Karpas-422 (cell line): ENCODE results near the gene HSPA4. TPM values are rescaled to one million over a fixed set of nuclear protein-coding genes. Genes with fewer than 3 reads are reported as not detected.
A peak's percentile ranks its signal among the peaks of the same experiment; 100 is the strongest.
"Not testable (repeated sequence)": the region's sequence is repeated elsewhere in the genome, so short reads cannot be mapped to it uniquely, and the experiment has no call there.

Source experiments
- DNase-seq: peaks from one replicate; pipeline ENCODE4 v3.0.0-alpha.2; 2015
- H2AFZ ChIP-seq: fragments of 200-600 bp; sonication (generic); 2 replicates; pipeline ENCODE4 v1.6.1; 2014; ENCODE audit warnings: antibody characterized with exemption, low read length, mixed read lengths
- H3K27ac ChIP-seq: fragments of 200-600 bp; sonication (generic); 2 replicates; pipeline ENCODE4 v1.5.1; 2014; ENCODE audit warnings: mild to moderate bottlenecking, low read length, moderate library complexity
- H3K27me3 ChIP-seq: fragments of 200-600 bp; sonication (generic); 2 replicates; pipeline ENCODE4 v1.6.1; 2014; ENCODE audit warnings: low read length, mixed read lengths
- H3K36me3 ChIP-seq: fragments of 200-600 bp; sonication (generic); 2 replicates; pipeline ENCODE4 v1.6.1; 2014; ENCODE audit warnings: low read length, mixed read lengths; ENCODE audit not compliant: insufficient read depth
- H3K4me1 ChIP-seq: fragments of 200-600 bp; sonication (generic); 2 replicates; pipeline ENCODE4 v1.6.1; 2014; ENCODE audit warnings: mild to moderate bottlenecking, low read length, mixed read lengths
- H3K4me2 ChIP-seq: fragments of 200-600 bp; sonication (generic); 2 replicates; pipeline ENCODE4 v1.6.1; 2014; ENCODE audit warnings: low read length, low read depth, mild to moderate bottlenecking; ENCODE audit not compliant: poor library complexity, severe bottlenecking
- H3K4me3 ChIP-seq: fragments of 200-600 bp; sonication (generic); 2 replicates; pipeline ENCODE4 v1.5.1; 2014; ENCODE audit warnings: mild to moderate bottlenecking, antibody characterized with exemption, low read length, mixed read lengths
- H3K79me2 ChIP-seq: fragments of 200-600 bp; sonication (generic); 2 replicates; pipeline ENCODE4 v1.6.1; 2014; ENCODE audit warnings: mild to moderate bottlenecking, low read length, mixed read lengths
- H3K9ac ChIP-seq: fragments of 200-600 bp; sonication (generic); 2 replicates; pipeline ENCODE4 v1.6.0; 2014; ENCODE audit warnings: low read length
- H3K9me2 ChIP-seq: fragments of 200-600 bp; sonication (generic), shearing (Covaris generic); replicated peaks from 2 replicates; pipeline ENCODE4 v1.6.0; 2014; ENCODE audit warnings: mild to moderate bottlenecking, low read length, moderate library complexity; ENCODE audit not compliant: insufficient read depth
- H3K9me3 ChIP-seq: fragments of 300-700, 200-600 bp; sonication (generic); 2 replicates; pipeline ENCODE4 v1.6.1; 2014; ENCODE audit warnings: low read length, mixed read lengths
- H4K20me1 ChIP-seq: fragments of 200-600 bp; sonication (generic); 2 replicates; pipeline ENCODE4 v1.6.1; 2014; ENCODE audit warnings: mild to moderate bottlenecking, antibody characterized with exemption, low read length, low read depth; ENCODE audit not compliant: insufficient read depth
- total RNA-seq: library from RNA; depleted of rRNA; stranded (reverse); fragments of >200 nt; shearing (Covaris generic); gene quantifications from 2 replicates; pipeline ENCODE4 v1.2.3, GENCODE V29; 2014; ENCODE audit warnings: low replicate concordance; rRNA removed

Gene HSPA4
- total RNA-seq = 72.2 and 122 TPM in 2 replicates

GRCh38 chr5:133051542-133052316 is at the start of gene HSPA4:
Gene HSPA4 (plus strand): TSS chr5:133052013. CDS start chr5:133052251, 238 bp downstream.
- Histone ChIP-seq H3K4me1 (peaks cover 38% of the 10 kb centered on the region), H3K27me3 (no peaks in the 10 kb centered on the region), H3K36me3 (peaks cover 7% of the 10 kb centered on the region; the same call in 1 of the 2 replicates), H3K9me2 (no peaks in the 10 kb centered on the region), H3K4me3 (peak within 1 kb of the TSS; percentile 95), H3K9me3 (no peaks in the 10 kb centered on the region), H3K9ac (peak within 1 kb of the TSS; percentile 97), H4K20me1 (peaks cover 42% of the 10 kb centered on the region), H2AFZ (0 out of 2 replicates have a peak within 1 kb of the TSS, but pooled peaks have one; percentile 13), H3K79me2 (peaks cover 61% of the 10 kb centered on the region), H3K4me2 (peak within 1 kb of the TSS; percentile 99), H3K27ac (peak within 1 kb of the TSS; percentile 97)
- peak; percentile 100 for DNase-seq

DNA sequence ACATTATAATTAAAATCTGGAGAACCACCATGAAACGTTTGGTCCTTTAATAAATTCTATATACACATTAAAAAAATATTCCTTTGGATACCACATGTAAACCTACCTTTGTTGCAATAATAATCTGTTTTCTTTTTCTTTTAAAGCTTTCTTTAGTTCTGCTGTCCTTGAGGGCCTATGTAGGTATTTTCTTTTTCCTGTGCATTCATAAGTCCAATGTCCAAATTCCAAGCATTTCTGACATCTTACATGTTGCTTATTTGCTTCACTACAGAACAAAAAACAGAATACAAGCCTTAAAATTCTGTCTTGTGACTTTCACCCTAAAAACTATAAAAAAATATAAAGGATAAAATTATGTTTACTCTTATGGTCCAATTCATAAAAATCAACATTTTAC is 45.2 kb upstream of the HSPA4 start:
- Histone ChIP-seq H3K9me2 (no peaks in the 10 kb centered on the region), H3K4me3 (no peak overlapping the region), H3K27ac (no peak overlapping the region), H3K9me3 (no peaks in the 10 kb centered on the region), H3K27me3 (no peaks in the 10 kb centered on the region), H2AFZ (no peak overlapping the region), H4K20me1 (no peaks in the 10 kb centered on the region), H3K79me2 (peaks cover 7% of the 10 kb centered on the region), H3K4me2 (no peak overlapping the region), H3K9ac (no peak overlapping the region), H3K36me3 (peaks cover 2% of the 10 kb centered on the region), H3K4me1 (no peaks in the 10 kb centered on the region)
- no peak for DNase-seq

GRCh38 chr5:133008455-133008854 is 43.4 kb upstream of the HSPA4 start:
- H3K9ac ChIP-seq, H3K4me1 ChIP-seq, H3K4me2 ChIP-seq, H3K9me3 ChIP-seq, H4K20me1 ChIP-seq, H3K4me3 ChIP-seq, H3K27me3 ChIP-seq, H3K79me2 ChIP-seq, H3K9me2 ChIP-seq, H3K36me3 ChIP-seq, DNase-seq, H3K27ac ChIP-seq, H2AFZ ChIP-seq: not testable (repeated sequence)

DNA sequence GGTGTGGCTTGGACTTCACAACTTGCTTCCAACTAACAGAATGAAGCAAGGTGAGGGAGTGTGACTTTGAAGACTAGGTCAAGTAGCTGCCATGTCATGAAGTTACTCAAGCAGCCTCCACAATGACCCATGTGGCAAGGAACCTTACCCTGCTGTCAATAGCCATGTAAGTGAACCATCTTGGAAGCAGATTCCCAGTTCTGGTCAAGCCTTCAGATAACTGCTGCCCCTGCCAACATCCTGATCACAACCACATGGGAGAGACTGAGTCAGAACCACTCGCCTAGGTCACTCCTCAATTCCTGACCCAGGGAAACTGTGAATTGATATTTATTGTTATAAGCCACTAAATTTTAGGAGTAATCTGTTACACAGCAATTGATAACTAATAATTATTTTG is 36.3 kb upstream of the HSPA4 start:
- H3K9me3 ChIP-seq = no peaks in the 10 kb centered on the region
- H3K9me2 ChIP-seq = no peaks in the 10 kb centered on the region
- no peaks in the 10 kb centered on the region for H3K4me1 ChIP-seq
- no peak overlapping the region for H3K27ac ChIP-seq
- H4K20me1 ChIP-seq = no peaks in the 10 kb centered on the region
- no peaks in the 10 kb centered on the region for H3K27me3 ChIP-seq
- no peak for DNase-seq
- H3K36me3 ChIP-seq = peaks cover 18% of the 10 kb centered on the region
- H3K79me2 ChIP-seq = peaks cover 52% of the 10 kb centered on the region
- no peak overlapping the region for H3K4me3 ChIP-seq
- no peak overlapping the region for H2AFZ ChIP-seq
- H3K9ac ChIP-seq = no peak overlapping the region
- H3K4me2 ChIP-seq = no peak overlapping the region

DNA sequence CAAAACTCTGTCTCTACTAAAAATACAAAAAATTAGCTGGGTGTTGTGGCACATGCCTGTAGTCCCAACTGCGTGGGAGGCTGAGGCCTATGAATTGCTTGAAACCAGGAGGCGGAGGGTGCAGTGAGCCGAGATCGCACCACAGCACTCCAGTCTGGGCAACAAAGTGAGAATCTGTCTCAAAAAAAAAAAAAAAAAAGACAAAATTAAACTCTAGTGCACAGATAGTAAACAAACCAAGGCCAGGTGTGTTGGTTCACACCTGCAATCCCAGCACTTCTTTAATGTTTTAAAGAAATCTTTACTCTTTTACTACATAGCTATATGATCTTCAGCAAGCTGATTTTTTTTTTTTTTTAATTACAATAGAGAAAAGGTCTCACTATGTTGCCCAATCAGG is 33.8 kb upstream of the HSPA4 start:
- no peaks in the 10 kb centered on the region for H3K9me3 ChIP-seq
- no peaks in the 10 kb centered on the region for H3K4me1 ChIP-seq
- no peak for DNase-seq
- H3K36me3 ChIP-seq = peaks cover 15% of the 10 kb centered on the region
- no peak overlapping the region for H3K9ac ChIP-seq
- no peaks in the 10 kb centered on the region for H4K20me1 ChIP-seq
- H3K27me3 ChIP-seq = no peaks in the 10 kb centered on the region
- no peak overlapping the region for H2AFZ ChIP-seq
- H3K4me3 ChIP-seq = no peak overlapping the region
- H3K27ac ChIP-seq = no peak overlapping the region
- H3K4me2 ChIP-seq = no peak overlapping the region
- H3K79me2 ChIP-seq = peaks cover 65% of the 10 kb centered on the region
- no peaks in the 10 kb centered on the region for H3K9me2 ChIP-seq

GRCh38 chr5:133019471-133019870 is 32.3 kb upstream of the HSPA4 start:
- Histone ChIP-seq H3K36me3 (peaks cover 15% of the 10 kb centered on the region), H3K79me2 (peaks cover 69% of the 10 kb centered on the region)
- H3K4me1 ChIP-seq, H3K27me3 ChIP-seq, H2AFZ ChIP-seq, DNase-seq, H3K9me2 ChIP-seq, H4K20me1 ChIP-seq, H3K9me3 ChIP-seq, H3K4me3 ChIP-seq, H3K27ac ChIP-seq, H3K4me2 ChIP-seq, H3K9ac ChIP-seq: not testable (repeated sequence)

GRCh38 chr5:133025804-133026663 is 25.8 kb upstream of the HSPA4 start, which contains the start of gene ZCCHC10:
Gene ZCCHC10 (minus strand): TSS chr5:133026549. CDS start chr5:133026537, 12 bp downstream.
- Histone ChIP-seq H3K27ac (peak within 1 kb of the TSS; percentile 33; the same call in 1 of the 2 replicates), H3K9me3 (no peaks in the 10 kb centered on the region), H3K9ac (peak within 1 kb of the TSS; percentile 81), H3K4me1 (peaks cover 14% of the 10 kb centered on the region), H3K4me2 (peak within 1 kb of the TSS; percentile 89), H3K9me2 (no peaks in the 10 kb centered on the region), H3K36me3 (no peaks in the 10 kb centered on the region; the same call in 1 of the 2 replicates), H3K4me3 (peak within 1 kb of the TSS; percentile 92), H2AFZ (peak within 1 kb of the TSS; percentile 91), H3K27me3 (no peaks in the 10 kb centered on the region), H4K20me1 (no peaks in the 10 kb centered on the region), H3K79me2 (peaks cover 50% of the 10 kb centered on the region)
- peak; percentile 97 for DNase-seq

GRCh38 chr5:133026664-133027153 is 25.1 kb upstream of the HSPA4 start:
- DNase-seq = no peak
- no peaks in the 10 kb centered on the region; the same call in 1 of the 2 replicates for H3K36me3 ChIP-seq
- peaks cover 45% of the 10 kb centered on the region for H3K79me2 ChIP-seq
- H4K20me1 ChIP-seq = no peaks in the 10 kb centered on the region
- H2AFZ ChIP-seq = peak overlapping the region; percentile 91
- peaks cover 14% of the 10 kb centered on the region for H3K4me1 ChIP-seq
- H3K4me3 ChIP-seq = peak overlapping the region; percentile 92
- H3K9me3 ChIP-seq = no peaks in the 10 kb centered on the region
- H3K9me2 ChIP-seq = no peaks in the 10 kb centered on the region
- H3K4me2 ChIP-seq = peak overlapping the region; percentile 88
- peak overlapping the region; percentile 66 for H3K9ac ChIP-seq
- no peaks in the 10 kb centered on the region for H3K27me3 ChIP-seq
- H3K27ac ChIP-seq = no peak overlapping the region
